ENCODE measurements around the gene SLC35F5.

GRCh38 chr2:113712941-113713340 is 43.5 kb downstream of the SLC35F5 start:
- TF ChIP-seq CTCF (IDR thresholded peaks at IDR 0.05) (no peak), POLR2A (IDR thresholded peaks at IDR 0.05) (no peak), EP300 (IDR thresholded peaks at IDR 0.05) (no peak)
